Left lung (tissue), 10 donors: ENCODE results near the gene MYO9A. TPM values are rescaled to one million over a fixed set of nuclear protein-coding genes. Genes with fewer than 3 reads are reported as not detected.
A peak's percentile ranks its signal among the peaks of the same experiment; 100 is the strongest.

Experiments used
- ATAC-seq: fragments of 200-7000 bp; cut with Tn5 transposase; one replicate; pipeline ENCODE4 v1.9.1; 2020; ENCODE audit warnings: moderate library complexity
- DNase-seq, 4 donors: peaks; one replicate each; pipeline ENCODE4 v3.0.0-alpha.2; 2013 to 2020
- H3K27ac ChIP-seq, 2 donors: fragments of 200-600 bp; sonication (generic) in 1 of 2; one replicate each; pipeline versions ENCODE4 v1.5.0 to v1.8.0; 2020 to 2021
- H3K27me3 ChIP-seq, 2 donors: fragments of 200-600 bp; sonication (generic) in 1 of 2; one replicate each; pipeline versions ENCODE4 v1.5.0 to v1.8.0; 2020 to 2021
- H3K36me3 ChIP-seq, 2 donors: fragments of 200-600 bp; sonication (generic) in 1 of 2; one replicate each; pipeline versions ENCODE4 v1.5.0 to v1.8.0; 2020 to 2021
- H3K4me1 ChIP-seq, 2 donors: fragments of 200-600 bp; one replicate each; pipeline ENCODE4 v1.8.0; 2021
- H3K4me3 ChIP-seq, 2 donors: fragments of 200-600 bp; sonication (generic) in 1 of 2; one replicate each; pipeline versions ENCODE4 v1.5.0 to v1.8.0; 2020 to 2021; ENCODE audit warnings: mild to moderate bottlenecking in 1 of 2
- H3K9me3 ChIP-seq, 2 donors: fragments of 200-600 bp; sonication (generic) in 1 of 2; one replicate each; pipeline versions ENCODE4 v1.5.0 to v1.8.0; 2020 to 2021
- CTCF ChIP-seq, 2 donors: fragments of 200-600 bp; sonication (generic) in 1 of 2; IDR thresholded peaks; one replicate each; pipeline versions ENCODE4 v1.5.0 to v1.8.0; 2021; ENCODE audit warnings: antibody characterized with exemption in 2 of 2
- intact Hi-C, 2 donors: fragments of 100-400 bp; cut with DNase I; formaldehyde crosslinking; loops; one replicate each; pipeline versions ENCODE4 v1.11.2 to v1.14.2; 2022
- polyA plus RNA-seq, 6 donors: library from polyadenylated mRNA; unstranded; fragments of 120-200 nt; gene quantifications; one replicate each; pipeline ENCODE4 v1.2.1, GENCODE V29; 2013; ENCODE audit not compliant: insufficient read length in 6 of 6
- total RNA-seq, 2 donors: library from RNA; stranded (reverse); fragmentation: NEBNext Ultra II Directional; extraction: Animal tissue kit (Norgen Biotek cat#: 25700); gene quantifications; one replicate each; pipeline ENCODE4 v1.2.1, GENCODE V29; 2021
- donor health status: DM: no; HTN: yes; CAD: no.
- donor health status: DM: no; HTN: no; CAD: no.

The MYO9A gene
- total and polyA plus RNA-seq, 8 donors = 30.8 to 67.4 (median 41.4) TPM

- ATAC-seq = no peak
- Histone ChIP-seq H3K9me3 (no peaks in the 10 kb centered on the region), H3K36me3 (no peaks in the 10 kb centered on the region), H3K4me3 (no peak overlapping the region), H3K27ac (no peak overlapping the region), H3K27me3 (no peaks in the 10 kb centered on the region), H3K4me1 (no peaks in the 10 kb centered on the region)
- no peak for TF ChIP-seq CTCF (IDR thresholded peaks at IDR 0.05)
- no peak for DNase-seq
- intact Hi-C loops = no loop called here
Observed at GRCh38 chr15:72130272-72130671, 12.3 kb upstream of the MYO9A start.

- H3K4me3 ChIP-seq = no peak overlapping the region
- no peaks in the 10 kb centered on the region for H3K36me3 ChIP-seq
- no peaks in the 10 kb centered on the region for H3K9me3 ChIP-seq
- no peaks in the 10 kb centered on the region for H3K4me1 ChIP-seq
- no peak overlapping the region for H3K27ac ChIP-seq
- ATAC-seq (no peak), DNase-seq (no peak)
- intact Hi-C loops = no loop called here
- no peak for TF ChIP-seq CTCF (IDR thresholded peaks at IDR 0.05)
- no peaks in the 10 kb centered on the region for H3K27me3 ChIP-seq
Observed at GRCh38 chr15:72128359-72128758, 10.4 kb upstream of the MYO9A start.

- TF ChIP-seq CTCF (IDR thresholded peaks at IDR 0.05) = no peak
- H3K4me3 ChIP-seq = no peak overlapping the region
- no peaks in the 10 kb centered on the region for H3K27me3 ChIP-seq
- H3K36me3 ChIP-seq = no peaks in the 10 kb centered on the region
- H3K9me3 ChIP-seq = no peaks in the 10 kb centered on the region
- no peak for DNase-seq
- intact Hi-C loops = no loop called here
- ATAC-seq = no peak
- no peaks in the 10 kb centered on the region for H3K4me1 ChIP-seq
- H3K27ac ChIP-seq = no peak overlapping the region
Observed at GRCh38 chr15:72127724-72128322, 9.9 kb upstream of the MYO9A start.

- ATAC-seq (no peak), DNase-seq (no peak)
- Histone ChIP-seq H3K36me3 (no peaks in the 10 kb centered on the region), H3K4me1 (peaks cover 0 to 1% of the 10 kb centered on the region in 2 donors), H3K27ac (no peak overlapping the region), H3K9me3 (no peaks in the 10 kb centered on the region), H3K4me3 (no peak overlapping the region), H3K27me3 (no peaks in the 10 kb centered on the region)
- intact Hi-C loops = no loop called here
- no peak for TF ChIP-seq CTCF (IDR thresholded peaks at IDR 0.05)
Observed at GRCh38 chr15:72124218-72124617, 6.3 kb upstream of the MYO9A start.

GRCh38 chr15:72117486-72118016 lies 399 bp downstream of the MYO9A start:
- Histone ChIP-seq H3K4me3 (peak overlapping the region; percentile 83 to 91), H3K36me3 (no peaks in the 10 kb centered on the region), H3K4me1 (peaks cover 6 to 27% of the 10 kb centered on the region in 2 donors), H3K27ac (peak overlapping the region; percentile 94 to 98), H3K27me3 (no peaks in the 10 kb centered on the region), H3K9me3 (no peaks in the 10 kb centered on the region)
- peak; percentile 85 to 95 (median 89) for DNase-seq
- peak; percentile 83 for ATAC-seq
- intact Hi-C loops = no loop called here
- TF ChIP-seq CTCF (IDR thresholded peaks at IDR 0.05) = no peak
